GM21515 (cell line): Measurements from ENCODE around the gene SORBS2.
"Not testable (repeated sequence)": the region's sequence is repeated elsewhere in the genome, so short reads cannot be mapped to it uniquely, and the experiment has no call there.

Source experiments
- ATAC-seq: cut with Tn5 transposase; IDR thresholded peaks from one replicate; pipeline ENCODE4 v1.9.1; 2021; ENCODE audit not compliant: unreplicated experiment

SORBS2 gene, protein sequence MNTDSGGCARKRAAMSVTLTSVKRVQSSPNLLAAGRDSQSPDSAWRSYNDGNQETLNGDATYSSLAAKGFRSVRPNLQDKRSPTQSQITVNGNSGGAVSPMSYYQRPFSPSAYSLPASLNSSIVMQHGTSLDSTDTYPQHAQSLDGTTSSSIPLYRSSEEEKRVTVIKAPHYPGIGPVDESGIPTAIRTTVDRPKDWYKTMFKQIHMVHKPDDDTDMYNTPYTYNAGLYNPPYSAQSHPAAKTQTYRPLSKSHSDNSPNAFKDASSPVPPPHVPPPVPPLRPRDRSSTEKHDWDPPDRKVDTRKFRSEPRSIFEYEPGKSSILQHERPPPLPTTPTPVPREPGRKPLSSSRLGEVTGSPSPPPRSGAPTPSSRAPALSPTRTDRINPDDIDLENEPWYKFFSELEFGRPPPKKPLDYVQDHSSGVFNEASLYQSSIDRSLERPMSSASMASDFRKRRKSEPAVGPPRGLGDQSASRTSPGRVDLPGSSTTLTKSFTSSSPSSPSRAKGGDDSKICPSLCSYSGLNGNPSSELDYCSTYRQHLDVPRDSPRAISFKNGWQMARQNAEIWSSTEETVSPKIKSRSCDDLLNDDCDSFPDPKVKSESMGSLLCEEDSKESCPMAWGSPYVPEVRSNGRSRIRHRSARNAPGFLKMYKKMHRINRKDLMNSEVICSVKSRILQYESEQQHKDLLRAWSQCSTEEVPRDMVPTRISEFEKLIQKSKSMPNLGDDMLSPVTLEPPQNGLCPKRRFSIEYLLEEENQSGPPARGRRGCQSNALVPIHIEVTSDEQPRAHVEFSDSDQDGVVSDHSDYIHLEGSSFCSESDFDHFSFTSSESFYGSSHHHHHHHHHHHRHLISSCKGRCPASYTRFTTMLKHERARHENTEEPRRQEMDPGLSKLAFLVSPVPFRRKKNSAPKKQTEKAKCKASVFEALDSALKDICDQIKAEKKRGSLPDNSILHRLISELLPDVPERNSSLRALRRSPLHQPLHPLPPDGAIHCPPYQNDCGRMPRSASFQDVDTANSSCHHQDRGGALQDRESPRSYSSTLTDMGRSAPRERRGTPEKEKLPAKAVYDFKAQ (N-terminal part only)

DNA sequence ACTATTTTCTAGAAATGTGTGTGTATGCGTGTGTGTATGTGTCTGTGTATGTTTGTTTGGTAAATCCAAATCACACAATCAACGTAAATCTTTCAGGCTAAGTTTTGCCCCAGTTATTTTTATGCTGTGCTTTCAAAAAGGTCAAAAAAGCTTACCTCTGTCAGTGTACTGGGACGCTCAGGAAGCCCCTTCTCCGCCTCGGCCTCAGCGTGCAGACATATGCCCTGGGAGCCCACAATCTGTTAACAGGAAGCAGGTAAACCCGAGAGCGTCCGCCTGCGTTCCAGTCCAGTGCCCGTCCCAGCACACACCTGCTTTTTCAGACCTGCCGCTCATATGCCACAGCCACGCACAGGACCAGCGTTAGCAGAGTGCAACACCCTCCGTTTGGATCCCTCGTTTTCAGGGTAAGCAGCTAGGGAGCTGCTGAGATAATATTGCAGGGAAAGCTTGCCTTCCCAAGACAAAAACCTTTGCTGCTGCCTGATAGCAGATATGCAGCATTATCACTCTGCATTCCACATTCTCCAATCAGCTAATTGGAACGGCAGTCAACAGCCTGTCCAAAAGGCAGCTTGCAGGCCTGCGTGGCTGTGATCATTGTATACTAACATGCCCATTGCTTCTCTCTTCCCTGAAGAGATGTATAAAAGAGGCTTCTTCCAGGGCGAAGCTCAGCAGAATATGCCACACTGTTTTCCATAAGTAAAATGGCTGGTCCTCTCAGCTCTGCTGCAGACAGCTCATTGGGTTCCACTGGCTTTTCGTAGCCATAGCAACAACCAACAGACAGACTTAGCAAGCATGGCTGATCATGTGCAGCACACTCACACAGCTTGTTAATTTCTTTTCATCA, at the start of gene SORBS2:
SORBS2 (minus strand) TSS at position 686 of the 856 bp plus-strand sequence. CDS start 121,623 bp downstream, outside the sequence.
- ATAC-seq: peak; percentile 95

DNA sequence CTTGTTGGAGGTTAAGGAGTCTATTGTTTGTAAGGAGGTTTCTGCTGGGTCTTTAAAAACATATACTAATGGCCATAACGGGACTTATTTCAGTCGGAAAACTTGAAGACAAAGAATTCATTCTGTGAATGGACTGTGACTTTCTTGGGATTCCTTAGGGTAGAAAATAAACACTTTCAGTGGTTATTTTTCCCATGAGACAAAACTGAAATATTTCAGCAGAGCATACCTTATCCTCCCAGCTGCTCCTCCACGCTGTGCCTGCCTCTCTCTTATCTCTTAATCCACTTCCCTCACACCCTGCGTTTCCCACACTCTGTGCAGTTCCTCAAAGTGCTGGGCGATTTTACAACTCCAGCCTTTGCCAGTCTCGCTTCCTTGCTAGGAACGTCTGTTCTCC, 47.1 kb upstream of the SORBS2 start:
- ATAC-seq: no peak

DNA sequence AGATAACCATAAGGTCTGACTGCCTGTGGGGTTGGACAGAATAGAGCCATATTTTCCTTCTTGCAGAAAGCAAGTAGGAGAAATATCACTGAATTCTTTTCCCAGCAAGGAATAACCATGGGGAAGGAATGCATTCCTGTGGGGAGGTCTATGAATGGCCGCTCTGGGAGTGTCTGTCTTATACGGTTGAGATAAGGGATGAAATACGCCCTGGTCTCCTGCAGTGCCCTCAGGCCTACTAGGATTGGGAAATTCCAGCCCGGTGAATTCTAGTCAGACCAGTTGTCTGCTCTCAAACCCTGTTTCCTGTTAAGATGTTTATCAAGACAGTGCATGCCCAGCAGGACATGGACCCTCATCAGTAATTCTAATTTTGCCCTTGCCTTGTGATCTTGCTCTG, 45.6 kb upstream of the SORBS2 start:
- not testable (repeated sequence) for ATAC-seq

DNA sequence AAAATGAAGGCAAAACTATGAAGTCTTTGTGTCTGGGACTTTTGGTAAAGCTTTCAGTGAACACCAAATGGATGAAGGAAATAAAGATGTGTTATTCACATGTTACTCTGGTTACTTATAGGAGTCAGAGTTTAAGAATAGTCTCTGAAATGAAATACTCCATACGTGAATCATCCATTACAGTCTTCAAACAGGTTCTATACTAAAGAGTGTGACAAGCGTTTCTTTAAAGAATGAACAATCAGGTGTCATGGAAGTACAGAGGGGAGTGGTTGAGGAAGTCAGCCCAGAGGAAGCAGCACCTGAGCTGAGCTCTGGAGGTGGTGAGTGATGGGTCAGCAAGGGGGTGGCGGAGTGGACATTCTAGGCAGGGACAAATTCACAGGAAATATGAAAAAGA, 41.8 kb upstream of the SORBS2 start:
- ATAC-seq: no peak

DNA sequence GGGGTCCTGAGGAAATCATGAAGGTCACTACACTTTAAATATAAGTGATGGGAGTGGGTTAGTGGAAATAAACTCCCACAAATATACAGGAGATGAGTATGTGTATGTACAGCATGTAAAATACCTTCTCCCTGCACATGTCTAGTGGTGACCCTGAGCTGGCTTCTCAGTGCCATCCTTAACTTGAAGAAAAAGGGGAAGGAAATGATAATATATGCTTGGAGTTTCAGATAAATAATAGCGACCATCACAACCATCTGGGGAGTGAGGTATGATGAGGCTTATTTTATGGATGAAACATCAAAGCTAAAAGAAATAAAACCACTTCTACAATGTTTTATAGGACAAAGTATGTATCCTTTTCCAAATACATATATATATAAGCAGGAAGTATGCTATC, 41.0 kb upstream of the SORBS2 start:
- no peak for ATAC-seq

DNA sequence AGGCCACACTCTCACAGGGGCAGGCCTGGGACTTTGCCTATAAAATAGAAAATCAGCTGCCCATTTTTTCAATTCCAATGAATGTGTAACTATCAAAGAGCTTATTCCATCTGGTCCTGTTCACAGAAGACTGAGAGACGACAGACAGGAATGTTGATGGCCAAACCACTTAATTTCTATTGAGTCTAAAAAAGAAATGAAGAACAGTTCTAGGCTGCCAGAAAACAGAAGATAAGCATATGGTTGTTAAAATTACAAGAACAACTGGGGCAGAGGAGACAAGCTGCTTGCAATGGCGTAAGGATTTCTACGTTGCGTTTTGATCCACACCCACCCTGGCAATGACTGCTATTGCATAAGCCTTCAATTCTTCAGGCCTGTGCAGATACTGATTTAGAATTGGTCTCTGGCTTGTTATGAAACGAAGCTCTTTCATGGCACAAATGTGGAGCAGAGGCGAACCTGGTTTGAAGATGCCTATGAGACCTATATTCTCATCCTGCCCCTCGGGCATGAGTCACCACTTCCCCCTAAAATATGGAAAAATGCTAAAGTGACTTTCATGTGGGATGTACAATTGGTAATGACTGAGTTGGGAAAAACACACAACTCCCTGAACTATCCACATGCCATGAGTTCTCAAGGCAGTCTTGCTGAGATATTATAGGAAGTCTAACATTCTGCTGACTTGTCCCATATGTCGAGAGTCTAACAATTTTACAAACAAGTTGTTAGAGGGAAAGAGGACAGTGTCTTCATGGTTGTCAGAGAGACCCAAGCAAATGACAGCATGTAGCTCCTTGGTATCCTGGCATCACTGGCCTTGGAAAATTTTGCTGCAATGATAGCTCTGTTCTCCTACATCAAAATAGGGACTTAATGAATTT, 37.9 kb upstream of the SORBS2 start:
- no peak for ATAC-seq

DNA sequence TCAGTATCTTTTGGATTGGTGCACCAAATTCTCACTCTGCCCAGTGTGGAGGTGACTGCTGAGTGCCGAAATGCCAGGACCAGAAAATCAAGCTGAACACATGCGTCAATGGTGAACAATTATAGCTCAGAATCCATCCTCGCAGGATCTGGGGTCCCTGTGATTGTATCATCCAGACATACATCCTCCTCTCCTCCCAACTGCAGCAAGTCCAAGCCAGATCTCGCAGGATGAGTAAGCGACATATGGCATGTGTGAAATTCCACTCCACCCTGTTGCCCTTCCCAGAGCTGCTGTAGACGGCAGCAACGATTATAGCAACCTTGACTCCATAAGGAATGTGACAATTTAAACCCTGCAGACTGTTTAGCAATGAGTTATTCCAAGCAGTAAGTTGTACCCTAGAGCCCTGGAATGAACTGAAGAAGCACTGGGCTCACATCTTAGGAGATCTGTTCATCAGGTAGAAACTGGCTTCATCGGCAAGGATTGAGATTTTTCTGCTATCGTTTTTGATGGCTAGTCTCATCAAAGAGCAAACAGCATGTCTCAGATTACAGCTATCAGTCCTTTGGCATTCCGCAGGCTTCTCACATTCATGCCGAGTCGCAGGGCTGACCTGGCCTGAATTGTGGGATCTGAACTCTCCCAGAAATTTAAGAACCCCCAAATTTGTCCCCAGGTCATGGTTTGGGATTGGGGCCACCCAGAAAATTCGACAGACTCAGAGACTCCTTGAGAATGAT, 35.5 kb upstream of the SORBS2 start:
- ATAC-seq: no peak

DNA sequence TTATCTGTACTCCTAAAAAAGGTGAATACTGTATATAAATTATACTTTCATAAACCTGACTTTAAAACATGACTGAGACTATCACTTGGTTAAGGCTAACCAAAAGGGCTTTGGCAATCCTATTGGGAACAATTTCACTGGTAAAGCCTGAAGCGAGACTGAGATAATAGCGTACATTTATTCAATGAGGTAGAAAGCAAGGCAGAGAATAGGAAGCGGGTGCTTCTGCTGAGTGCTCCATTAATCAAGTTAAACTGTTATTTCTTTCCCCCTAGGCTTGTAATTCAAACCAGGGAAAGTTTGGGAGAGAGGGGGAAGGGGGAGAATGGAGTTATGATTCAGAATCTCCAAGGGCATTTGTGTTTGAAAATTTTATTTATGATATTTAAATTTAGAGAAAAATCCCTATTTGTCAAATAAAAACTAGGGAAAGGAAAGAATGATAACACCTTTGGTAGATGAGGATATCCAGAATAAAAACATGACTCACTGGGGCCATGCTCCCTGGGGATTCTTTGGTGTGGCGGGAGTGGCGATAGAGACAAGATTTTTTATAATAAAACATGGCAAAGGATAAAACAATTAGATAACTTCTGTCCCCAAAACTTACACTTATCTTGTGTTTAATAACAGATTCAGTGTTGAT, 34.6 kb upstream of the SORBS2 start:
- ATAC-seq: no peak

DNA sequence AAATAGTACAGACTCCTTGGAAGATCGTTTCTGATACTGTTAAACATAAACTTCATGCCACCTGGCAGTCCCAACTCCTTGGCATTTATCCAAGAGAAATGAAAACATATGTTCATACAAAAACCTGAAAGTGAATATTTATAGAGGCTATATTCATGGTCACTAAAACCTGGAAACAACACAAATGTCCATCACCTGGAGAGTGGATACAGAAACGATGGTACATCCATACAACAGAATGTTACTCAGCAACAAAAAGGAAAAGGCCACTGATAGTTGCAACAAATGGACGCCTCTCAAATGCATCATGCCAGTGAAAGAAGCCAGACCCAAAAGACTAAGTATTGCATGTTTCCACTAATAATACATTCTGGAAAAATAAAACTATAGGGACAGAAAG, 34.0 kb upstream of the SORBS2 start:
- no peak for ATAC-seq

DNA sequence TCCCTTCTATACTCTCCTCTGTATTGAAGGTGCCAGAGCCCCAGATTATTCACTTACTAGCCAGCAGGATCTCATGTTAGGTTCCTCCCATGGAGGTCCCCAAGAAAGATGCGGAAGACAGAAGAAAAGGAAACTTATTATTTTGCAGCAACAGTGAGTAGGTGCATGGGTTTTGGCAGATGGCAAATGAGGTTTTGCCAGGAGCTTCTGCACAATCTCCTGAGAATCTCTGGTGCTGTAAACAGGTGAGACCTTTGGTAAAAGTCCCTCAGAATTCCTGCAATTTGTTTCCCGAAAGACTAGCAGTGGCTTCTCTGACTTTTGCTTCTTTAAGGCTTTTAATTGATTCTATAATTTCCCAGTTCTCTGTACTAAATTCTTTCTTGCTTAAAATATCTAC, 29.5 kb upstream of the SORBS2 start:
- no peak for ATAC-seq

DNA sequence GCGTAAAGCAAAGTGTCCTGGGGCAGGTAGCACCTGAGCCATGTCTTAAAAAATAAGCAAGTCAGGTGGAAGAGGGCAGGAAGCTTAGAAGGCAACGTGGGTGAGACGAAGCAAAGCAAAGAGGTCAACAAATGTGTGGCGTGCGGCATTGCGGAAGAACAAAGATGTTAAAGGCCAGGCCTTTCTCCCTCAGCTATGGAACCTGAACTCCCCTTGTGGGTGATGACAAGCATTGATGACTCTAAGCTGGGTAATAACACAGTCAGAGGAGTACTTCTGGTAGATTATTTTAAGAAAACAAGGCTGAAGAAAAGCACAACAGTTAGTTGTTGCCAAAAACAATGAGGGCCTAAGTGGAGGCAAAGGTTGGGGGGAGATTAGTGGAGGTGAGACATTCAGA, 29.0 kb upstream of the SORBS2 start:
- no peak for ATAC-seq

DNA sequence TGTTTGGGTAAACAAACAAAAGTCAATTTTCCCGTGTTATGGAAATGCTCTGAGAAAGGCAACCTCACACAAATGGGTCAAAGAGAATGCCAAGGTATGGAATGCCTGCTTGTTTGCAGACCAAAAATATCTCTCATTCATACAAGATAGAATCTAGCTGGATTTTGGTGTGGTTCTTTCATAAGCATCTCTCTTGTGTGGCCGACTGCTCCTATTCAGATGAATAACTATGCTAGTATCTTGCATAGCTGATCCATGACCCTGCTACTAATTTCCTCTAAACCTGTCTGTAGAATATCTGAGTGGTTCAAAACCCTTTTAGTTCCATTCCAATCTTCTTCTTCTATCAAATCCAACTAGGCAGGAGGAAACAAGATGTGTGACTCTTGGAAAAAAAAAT, 28.2 kb upstream of the SORBS2 start:
- no peak for ATAC-seq

DNA sequence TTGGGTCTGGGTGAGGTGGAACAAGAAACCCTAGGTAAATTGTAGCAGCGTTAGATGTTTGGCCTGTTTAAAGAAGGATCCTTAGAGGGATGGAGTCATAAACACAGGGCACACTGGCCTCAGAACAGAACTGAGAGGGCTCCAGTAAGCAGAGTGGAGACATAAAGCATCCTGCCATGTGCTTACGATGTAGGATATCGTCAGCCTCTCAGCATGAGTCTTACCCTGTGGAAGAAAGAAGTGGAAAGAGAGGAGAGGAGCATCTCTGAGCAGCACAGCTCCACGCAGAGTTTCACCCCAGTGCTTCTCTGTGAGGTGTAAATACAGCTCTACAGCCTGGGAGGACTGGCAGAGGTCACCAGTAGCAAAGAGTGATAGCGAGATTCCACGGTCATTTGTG, 27.8 kb upstream of the SORBS2 start:
- no peak for ATAC-seq

DNA sequence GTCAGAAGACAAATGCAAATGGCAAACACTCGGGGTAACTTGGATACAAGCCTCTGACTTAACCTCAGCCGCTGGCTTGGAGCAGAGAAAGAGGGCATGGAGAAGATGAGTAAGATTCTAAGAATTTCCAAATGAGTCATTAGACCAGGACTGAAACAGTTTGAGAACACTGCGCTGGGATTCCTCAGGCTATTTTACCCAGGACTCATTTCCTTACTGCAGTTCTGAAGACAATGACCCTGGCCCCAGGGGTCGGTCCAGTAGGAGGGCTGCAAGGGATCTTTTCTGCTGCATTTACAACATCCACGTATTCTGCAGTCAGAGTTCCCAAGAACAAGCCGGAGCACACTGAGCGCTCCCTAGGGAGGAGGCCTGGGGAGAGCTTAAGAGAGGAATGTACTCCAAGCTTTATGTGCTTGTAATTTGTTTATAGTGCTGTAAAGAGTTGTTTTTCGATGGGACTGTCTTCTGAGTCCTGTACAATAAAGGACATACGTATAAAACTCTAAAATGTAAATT, 27.3 kb upstream of the SORBS2 start:
- no peak for ATAC-seq

DNA sequence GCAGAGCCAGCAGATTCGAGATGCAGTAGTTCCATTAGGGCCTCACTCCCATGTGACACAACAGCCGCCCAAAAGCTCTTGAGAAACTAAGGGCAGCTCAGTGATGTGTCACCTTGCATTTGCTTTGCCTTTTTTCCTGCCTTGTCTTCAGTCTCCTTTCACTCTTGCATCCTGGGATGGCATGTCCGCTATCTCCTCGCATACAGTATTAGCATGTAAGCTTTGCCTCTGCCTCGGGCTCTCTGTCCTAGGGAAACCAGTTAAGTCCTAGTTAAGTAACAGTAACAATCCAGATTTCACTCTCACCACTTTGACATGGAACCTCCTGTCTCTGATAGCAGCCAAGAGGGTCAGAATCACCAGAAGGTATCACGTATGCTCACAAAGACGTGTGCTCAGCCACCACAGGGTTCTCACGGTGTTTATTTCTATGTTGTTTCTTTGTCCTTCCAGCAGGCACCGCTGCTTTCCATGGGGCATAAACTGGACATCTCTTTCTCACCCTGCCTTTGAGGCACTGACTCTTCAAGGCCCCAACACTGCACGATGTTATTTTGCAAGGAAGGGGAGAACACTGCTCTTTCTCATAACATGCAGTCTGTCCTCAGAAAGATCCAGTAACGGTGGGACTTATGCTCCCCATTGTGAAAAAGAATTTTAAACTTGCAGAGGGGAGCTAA, 26.7 kb upstream of the SORBS2 start:
- ATAC-seq: no peak

DNA sequence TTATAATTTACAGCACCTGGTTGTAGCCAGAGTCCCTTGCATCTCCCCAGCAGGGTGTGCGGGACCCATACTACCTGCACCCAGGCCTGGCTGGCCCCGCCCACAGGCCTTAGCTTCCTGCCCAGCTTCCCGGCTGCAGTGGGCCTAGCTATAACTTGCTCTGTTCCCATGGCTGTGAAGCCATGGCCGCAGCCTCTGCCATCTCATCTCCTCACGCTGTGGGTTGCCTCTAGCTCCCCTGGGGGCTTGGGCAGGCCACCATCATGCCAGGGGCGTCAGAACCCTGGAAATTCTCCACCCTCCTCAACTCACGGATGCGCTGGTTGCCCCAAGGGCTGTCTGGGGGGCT, 26.1 kb upstream of the SORBS2 start:
- no peak for ATAC-seq

DNA sequence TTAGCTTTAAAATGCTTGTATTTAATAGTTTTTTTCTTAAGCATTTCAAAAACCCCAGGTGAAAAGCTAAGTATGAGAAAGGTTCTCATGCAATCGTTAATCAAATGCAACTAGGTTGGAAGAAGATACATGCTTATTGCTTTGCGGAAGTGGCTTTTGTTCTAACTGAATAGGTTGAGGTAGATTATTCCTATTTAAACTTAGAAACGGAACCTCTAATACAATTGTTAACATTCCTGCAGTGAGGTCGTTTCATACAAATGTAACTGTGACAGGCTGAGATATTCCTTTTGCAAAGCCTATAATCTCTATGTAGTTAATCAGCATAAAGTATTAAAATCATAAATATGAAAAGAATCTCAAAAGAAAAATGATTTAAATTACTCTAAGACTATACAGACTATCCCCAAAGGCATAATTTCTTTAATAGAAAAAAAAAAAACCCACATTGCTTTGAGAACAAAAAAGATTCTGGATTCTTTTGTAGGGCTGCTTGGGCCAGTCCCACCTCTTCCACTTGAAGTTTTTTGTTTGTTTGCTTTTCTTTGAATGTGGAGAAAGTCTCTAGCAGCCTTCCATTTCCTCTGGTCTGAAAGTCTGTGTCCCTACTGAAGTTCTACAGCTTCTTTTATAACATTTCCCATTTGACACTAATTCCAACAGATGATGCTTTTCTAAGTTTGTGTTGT, 25.6 kb upstream of the SORBS2 start:
- no peak for ATAC-seq
